Sigmoid colon (tissue), 4 donors: ENCODE data around the gene OR52W1.

Experiments
- POLR2A ChIP-seq, 2 donors: fragments of 450-650 bp; IDR thresholded peaks; one replicate each; pipeline ENCODE4 v1.6.1; 2016; ENCODE audit warnings: antibody characterized with exemption in 2 of 2, mild to moderate bottlenecking in 2 of 2, moderate library complexity in 2 of 2
- POLR2AphosphoS5 ChIP-seq, 4 donors: sonication (generic); formaldehyde crosslinking; IDR thresholded peaks; one replicate each; pipeline ENCODE4 v1.6.1; 2017; ENCODE audit warnings: antibody characterized with exemption in 4 of 4
- TF ChIP-seq, protein P1 (sequence below), 4 experiments: fragments of 450-650 bp in 3 of 4; fragments of 200-600 bp in 1 of 4; IDR thresholded peaks; one replicate each; pipeline ENCODE4 v1.5.1; 2016 to 2019; ENCODE audit warnings: antibody characterized with exemption in 4 of 4, mild to moderate bottlenecking in 3 of 4, moderate library complexity in 2 of 4

DNA sequence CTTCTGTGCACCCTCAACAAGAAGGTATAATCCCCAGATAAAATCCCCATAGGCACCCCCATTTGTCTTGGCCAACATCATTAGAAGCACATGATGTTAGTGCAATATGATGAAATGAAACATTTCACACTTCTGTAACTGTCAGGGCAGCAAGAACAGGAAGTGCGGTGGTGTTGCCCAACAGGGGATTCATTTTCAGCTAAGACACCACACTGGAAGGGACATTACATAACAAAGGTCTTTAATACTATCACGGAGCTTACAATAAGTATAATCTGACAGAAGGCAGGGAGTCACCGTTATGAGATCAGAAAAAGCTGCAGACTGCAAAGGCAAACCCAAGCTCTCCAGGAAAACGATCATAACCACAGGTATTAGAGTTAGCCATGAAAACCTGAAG, 2.0 kb downstream of the OR52W1 start:
- TF ChIP-seq POLR2A (IDR thresholded peaks at IDR 0.05) (no peak), POLR2AphosphoS5 (IDR thresholded peaks at IDR 0.05) (peak in 1 of 4 donors; percentile 40)
- TF ChIP-seq, protein P1, sequence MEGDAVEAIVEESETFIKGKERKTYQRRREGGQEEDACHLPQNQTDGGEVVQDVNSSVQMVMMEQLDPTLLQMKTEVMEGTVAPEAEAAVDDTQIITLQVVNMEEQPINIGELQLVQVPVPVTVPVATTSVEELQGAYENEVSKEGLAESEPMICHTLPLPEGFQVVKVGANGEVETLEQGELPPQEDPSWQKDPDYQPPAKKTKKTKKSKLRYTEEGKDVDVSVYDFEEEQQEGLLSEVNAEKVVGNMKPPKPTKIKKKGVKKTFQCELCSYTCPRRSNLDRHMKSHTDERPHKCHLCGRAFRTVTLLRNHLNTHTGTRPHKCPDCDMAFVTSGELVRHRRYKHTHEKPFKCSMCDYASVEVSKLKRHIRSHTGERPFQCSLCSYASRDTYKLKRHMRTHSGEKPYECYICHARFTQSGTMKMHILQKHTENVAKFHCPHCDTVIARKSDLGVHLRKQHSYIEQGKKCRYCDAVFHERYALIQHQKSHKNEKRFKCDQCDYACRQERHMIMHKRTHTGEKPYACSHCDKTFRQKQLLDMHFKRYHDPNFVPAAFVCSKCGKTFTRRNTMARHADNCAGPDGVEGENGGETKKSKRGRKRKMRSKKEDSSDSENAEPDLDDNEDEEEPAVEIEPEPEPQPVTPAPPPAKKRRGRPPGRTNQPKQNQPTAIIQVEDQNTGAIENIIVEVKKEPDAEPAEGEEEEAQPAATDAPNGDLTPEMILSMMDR (IDR thresholded peaks at IDR 0.05), result no peak
